ENCODE measurements around the gene ALDH1L1.

Gene ALDH1L1

GRCh38 chr3:126152901-126153694, 27.3 kb downstream of the ALDH1L1 start:
- TF ChIP-seq, protein P1, sequence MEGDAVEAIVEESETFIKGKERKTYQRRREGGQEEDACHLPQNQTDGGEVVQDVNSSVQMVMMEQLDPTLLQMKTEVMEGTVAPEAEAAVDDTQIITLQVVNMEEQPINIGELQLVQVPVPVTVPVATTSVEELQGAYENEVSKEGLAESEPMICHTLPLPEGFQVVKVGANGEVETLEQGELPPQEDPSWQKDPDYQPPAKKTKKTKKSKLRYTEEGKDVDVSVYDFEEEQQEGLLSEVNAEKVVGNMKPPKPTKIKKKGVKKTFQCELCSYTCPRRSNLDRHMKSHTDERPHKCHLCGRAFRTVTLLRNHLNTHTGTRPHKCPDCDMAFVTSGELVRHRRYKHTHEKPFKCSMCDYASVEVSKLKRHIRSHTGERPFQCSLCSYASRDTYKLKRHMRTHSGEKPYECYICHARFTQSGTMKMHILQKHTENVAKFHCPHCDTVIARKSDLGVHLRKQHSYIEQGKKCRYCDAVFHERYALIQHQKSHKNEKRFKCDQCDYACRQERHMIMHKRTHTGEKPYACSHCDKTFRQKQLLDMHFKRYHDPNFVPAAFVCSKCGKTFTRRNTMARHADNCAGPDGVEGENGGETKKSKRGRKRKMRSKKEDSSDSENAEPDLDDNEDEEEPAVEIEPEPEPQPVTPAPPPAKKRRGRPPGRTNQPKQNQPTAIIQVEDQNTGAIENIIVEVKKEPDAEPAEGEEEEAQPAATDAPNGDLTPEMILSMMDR (IDR thresholded peaks at IDR 0.05): no peak

DNA sequence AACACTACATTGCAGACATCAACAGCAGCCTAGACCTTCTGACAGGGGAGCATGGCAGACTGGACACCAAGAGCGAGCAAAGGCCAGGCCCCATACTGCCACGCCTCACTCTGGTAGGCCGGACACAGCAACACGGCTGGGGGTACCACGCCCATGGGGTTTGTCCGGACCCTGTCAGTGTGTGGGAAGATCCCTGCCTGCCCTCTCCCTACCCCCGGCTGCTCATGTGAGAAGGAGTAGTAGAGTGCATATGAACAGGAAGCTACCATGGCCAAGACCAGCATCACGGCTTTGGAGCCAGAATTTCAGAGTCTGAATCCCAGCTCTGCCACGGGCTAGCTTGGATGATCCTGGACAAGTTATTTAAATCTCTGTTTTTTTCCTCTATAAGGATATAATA, 27.9 kb downstream of the ALDH1L1 start:
- TF ChIP-seq, protein P1 (IDR thresholded peaks at IDR 0.05): no peak

- TF ChIP-seq, protein P1 (IDR thresholded peaks at IDR 0.05): no peak
Observed at GRCh38 chr3:126151562-126152302, 28.7 kb downstream of the ALDH1L1 start.

- TF ChIP-seq, protein P1 (IDR thresholded peaks at IDR 0.05): no peak
Observed at GRCh38 chr3:126149960-126150515, 30.3 kb downstream of the ALDH1L1 start.

GRCh38 chr3:126149256-126149902, 31.0 kb downstream of the ALDH1L1 start:
- TF ChIP-seq, protein P1 (IDR thresholded peaks at IDR 0.05): no peak

DNA sequence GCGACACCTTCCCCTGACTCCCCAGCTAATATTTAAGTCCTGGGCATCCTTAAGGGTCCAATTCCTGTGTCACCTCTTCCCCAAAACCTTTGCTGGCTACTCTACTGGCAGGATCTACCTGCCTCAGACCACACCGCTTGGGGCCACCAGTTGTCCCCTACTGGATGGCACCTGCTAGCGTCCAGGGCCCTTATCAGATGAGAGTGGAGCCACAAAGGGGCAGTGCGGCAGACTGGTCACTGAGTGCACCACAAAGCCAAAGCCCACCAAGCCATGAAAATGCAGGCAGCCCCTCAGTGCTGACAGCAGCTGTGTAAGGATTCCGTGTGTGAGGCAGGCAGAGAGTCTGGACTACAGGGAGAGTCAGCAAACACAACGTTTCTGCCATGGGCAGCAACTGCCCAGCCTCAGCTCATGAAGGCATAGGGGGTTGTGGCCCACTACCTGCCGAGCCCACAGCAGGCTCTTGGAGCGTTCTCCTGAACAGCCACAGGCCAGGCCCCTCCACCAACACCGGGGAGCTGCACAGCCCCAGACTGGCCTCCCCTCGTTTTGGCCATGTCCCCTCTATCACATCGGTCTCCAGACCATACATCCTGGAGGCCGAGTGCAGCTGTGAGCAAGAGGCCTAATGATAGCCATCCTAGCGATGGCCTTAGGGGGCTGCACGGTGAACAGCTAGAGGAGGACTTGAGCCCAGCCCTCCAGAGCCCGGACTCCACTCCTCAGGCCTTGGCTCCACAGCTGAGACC, 32.3 kb downstream of the ALDH1L1 start:
- TF ChIP-seq, protein P1 (IDR thresholded peaks at IDR 0.05): no peak

Measured in LNCAP (cell line).